ENCODE results near the gene VSIG4. TPM values are rescaled to one million over a fixed set of nuclear protein-coding genes. Genes with fewer than 3 reads are reported as not detected.

VSIG4 gene
- total RNA-seq, 1 donor from 2014 or later, result not detected

DNA sequence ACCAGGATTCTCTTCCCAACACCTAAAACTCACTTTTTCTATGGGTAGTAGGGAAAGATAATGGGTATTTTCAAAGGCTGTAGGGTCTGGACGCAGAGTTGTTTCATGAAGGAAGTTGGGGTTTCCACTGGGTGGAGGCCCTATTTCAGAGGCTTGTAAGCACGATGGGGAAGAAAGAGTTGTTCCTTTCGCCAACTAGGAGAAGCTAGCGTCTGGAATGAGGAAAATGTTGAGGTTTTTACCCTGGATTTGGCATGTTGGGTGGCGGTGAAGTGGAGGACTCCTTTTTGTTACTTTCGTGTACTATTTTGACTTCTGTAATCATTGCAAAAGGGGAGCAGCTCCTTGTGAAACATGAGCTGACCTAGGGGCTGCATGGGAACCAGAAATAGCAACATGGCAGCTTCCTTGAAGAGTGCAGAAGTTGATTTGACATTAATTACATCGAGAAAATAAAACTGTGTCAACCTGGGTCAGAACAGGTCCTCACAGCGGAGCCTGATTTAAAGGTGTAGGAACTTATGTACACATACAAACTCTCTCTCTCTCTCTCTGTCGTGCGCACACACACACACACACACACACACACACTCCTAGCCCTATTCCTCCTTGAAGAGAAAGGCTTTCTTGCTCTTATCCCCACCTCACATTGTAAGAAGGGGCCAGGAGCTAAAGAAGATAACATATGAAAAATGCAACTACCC, 19.1 kb downstream of the VSIG4 start:
- H3K27ac Mint-ChIP-seq (ENCODE audit: unreplicated experiment), result no peak overlapping the region
- no peak for TF ChIP-seq CTCF (IDR thresholded peaks at IDR 0.05)

GRCh38 chrX:66019974-66020373, 19.9 kb downstream of the VSIG4 start:
- Mint-ChIP-seq H3K4me1 (ENCODE audit: unreplicated experiment) (no peaks in the 10 kb centered on the region), H3K9me3 (ENCODE audit: unreplicated experiment) (peaks cover 18% of the 10 kb centered on the region), H3K27ac (ENCODE audit: unreplicated experiment) (no peak overlapping the region), H3K27me3 (ENCODE audit: unreplicated experiment) (no peaks in the 10 kb centered on the region), H3K4me3 (ENCODE audit: unreplicated experiment) (no peak overlapping the region), H3K36me3 (ENCODE audit: unreplicated experiment) (no peaks in the 10 kb centered on the region)
- DNase-seq (ENCODE audit: extremely low spot score, unreplicated experiment), result no peak
- no peak for TF ChIP-seq CTCF (IDR thresholded peaks at IDR 0.05)

More for the DNA sequence above, 19.1 kb downstream of the VSIG4 start:
- H3K36me3 Mint-ChIP-seq (ENCODE audit: unreplicated experiment), result no peaks in the 10 kb centered on the region
- no peak for DNase-seq (ENCODE audit: extremely low spot score, unreplicated experiment)
- no peaks in the 10 kb centered on the region for H3K27me3 Mint-ChIP-seq (ENCODE audit: unreplicated experiment)
- H3K4me3 Mint-ChIP-seq (ENCODE audit: unreplicated experiment), result no peak overlapping the region
- no peaks in the 10 kb centered on the region for H3K4me1 Mint-ChIP-seq (ENCODE audit: unreplicated experiment)
- peaks cover 14% of the 10 kb centered on the region for H3K9me3 Mint-ChIP-seq (ENCODE audit: unreplicated experiment)

DNA sequence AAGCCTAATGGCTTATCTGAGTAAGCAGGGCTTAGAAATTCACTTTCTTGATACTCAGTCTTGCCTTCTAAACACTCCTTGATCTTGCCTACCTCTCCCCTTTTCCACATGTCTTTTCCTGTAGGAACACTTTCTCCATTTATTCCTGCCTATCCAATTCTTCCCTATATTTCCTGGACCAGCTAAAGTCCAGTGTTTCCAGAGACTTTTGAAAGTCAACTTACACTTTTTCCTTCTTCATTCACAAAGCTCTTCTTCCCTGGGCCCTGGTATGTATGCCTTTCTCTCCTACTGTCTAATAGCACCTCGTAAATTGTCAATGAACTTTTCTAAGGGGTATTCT, 20.6 kb downstream of the VSIG4 start:
- Mint-ChIP-seq H3K4me3 (ENCODE audit: unreplicated experiment) (no peak overlapping the region), H3K4me1 (ENCODE audit: unreplicated experiment) (no peaks in the 10 kb centered on the region), H3K36me3 (ENCODE audit: unreplicated experiment) (no peaks in the 10 kb centered on the region), H3K9me3 (ENCODE audit: unreplicated experiment) (peaks cover 18% of the 10 kb centered on the region), H3K27me3 (ENCODE audit: unreplicated experiment) (no peaks in the 10 kb centered on the region), H3K27ac (ENCODE audit: unreplicated experiment) (no peak overlapping the region)
- DNase-seq (ENCODE audit: extremely low spot score, unreplicated experiment), result no peak
- TF ChIP-seq CTCF (IDR thresholded peaks at IDR 0.05), result no peak

DNA sequence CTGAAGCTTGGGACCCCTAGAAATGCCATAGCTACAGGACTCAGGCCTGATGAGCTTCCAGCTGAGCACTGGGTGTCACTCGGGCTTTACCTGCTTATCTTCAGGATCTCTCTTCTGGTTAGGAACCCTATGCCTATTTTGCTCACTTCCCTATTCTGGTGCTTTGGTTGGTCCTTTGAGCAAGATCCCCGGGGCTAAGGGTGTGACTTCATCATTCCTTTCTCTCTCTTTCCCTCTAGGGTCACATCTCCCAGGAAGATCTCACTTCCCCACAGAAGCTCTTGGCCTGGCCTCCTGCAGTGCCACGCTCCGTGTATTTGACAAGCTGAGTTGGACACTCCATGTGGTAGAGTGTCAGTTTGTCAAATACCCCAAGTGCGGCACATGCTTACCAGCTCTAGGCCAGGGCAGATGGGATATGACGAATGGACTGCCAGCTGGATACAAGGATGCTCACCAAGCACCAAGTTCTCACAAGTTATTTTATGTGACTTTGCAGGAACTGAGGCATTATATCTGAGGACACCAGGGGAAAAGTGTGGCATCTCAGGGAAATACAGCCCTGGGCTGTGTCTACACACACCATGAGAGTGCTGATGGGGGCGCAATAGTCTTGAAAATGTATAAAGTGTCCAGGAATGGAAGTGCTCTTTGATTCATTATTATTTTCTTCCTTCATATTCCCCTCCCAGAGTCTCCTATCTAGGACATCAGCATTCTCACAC, 21.1 kb downstream of the VSIG4 start:
- H3K27me3 Mint-ChIP-seq (ENCODE audit: unreplicated experiment), result no peaks in the 10 kb centered on the region
- H3K9me3 Mint-ChIP-seq (ENCODE audit: unreplicated experiment), result peaks cover 18% of the 10 kb centered on the region
- H3K4me1 Mint-ChIP-seq (ENCODE audit: unreplicated experiment), result no peaks in the 10 kb centered on the region
- H3K27ac Mint-ChIP-seq (ENCODE audit: unreplicated experiment), result no peak overlapping the region
- no peak overlapping the region for H3K4me3 Mint-ChIP-seq (ENCODE audit: unreplicated experiment)
- no peak for DNase-seq (ENCODE audit: extremely low spot score, unreplicated experiment)
- no peaks in the 10 kb centered on the region for H3K36me3 Mint-ChIP-seq (ENCODE audit: unreplicated experiment)
- no peak for TF ChIP-seq CTCF (IDR thresholded peaks at IDR 0.05)

- H3K27ac Mint-ChIP-seq (ENCODE audit: unreplicated experiment), result no peak overlapping the region
- DNase-seq (ENCODE audit: extremely low spot score, unreplicated experiment), result no peak
- no peaks in the 10 kb centered on the region for H3K36me3 Mint-ChIP-seq (ENCODE audit: unreplicated experiment)
- no peaks in the 10 kb centered on the region for H3K27me3 Mint-ChIP-seq (ENCODE audit: unreplicated experiment)
- no peak for TF ChIP-seq CTCF (IDR thresholded peaks at IDR 0.05)
- H3K4me3 Mint-ChIP-seq (ENCODE audit: unreplicated experiment), result no peak overlapping the region
- H3K4me1 Mint-ChIP-seq (ENCODE audit: unreplicated experiment), result no peaks in the 10 kb centered on the region
- H3K9me3 Mint-ChIP-seq (ENCODE audit: unreplicated experiment), result peaks cover 18% of the 10 kb centered on the region
These were observed 22.2 kb downstream of the VSIG4 start for GRCh38 chrX:66017659-66018170.
